ENCODE data around the gene FRRS1.

The FRRS1 gene

DNA sequence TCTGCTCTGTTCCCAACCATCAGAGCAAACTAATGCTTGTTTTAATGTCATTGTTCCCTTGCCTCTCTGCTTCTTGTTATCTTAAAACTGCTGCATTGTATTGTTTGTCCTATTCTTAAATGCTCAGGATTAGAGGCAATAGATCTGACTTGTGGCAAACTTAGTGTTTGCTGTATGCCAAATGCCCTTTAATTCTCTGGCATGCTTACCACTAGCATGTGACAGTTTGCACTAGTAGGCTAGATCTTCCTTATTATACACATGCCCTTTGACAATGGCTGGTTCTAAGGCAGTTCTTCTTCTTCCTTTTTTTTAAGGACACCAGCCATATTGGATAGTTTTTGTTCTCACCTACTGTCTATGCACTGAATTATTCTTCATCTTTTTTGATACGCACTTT, 90.4 kb downstream of the FRRS1 start:
- no peak for DNase-seq (ENCODE audit: low read depth in 2 of 2)

DNA sequence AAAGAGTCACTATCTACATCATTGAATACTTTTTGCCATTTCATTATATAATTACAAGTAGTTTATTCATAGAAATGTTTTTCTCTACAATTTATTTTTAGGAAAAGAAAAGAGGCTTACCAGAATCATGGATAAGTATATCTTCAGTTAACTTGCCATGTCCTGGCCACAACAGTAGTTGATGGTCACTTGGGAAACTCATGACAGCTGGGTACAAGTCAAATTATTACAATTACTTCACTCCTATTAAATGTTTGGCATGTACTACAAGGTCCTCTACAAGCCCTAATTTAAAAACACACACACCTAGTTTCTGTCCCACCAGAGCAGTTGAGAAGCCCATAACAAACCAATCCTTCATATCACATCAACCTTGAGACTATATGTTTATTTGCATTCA, 91.1 kb downstream of the FRRS1 start:
- DNase-seq (ENCODE audit: low read depth in 2 of 2) = no peak

DNA sequence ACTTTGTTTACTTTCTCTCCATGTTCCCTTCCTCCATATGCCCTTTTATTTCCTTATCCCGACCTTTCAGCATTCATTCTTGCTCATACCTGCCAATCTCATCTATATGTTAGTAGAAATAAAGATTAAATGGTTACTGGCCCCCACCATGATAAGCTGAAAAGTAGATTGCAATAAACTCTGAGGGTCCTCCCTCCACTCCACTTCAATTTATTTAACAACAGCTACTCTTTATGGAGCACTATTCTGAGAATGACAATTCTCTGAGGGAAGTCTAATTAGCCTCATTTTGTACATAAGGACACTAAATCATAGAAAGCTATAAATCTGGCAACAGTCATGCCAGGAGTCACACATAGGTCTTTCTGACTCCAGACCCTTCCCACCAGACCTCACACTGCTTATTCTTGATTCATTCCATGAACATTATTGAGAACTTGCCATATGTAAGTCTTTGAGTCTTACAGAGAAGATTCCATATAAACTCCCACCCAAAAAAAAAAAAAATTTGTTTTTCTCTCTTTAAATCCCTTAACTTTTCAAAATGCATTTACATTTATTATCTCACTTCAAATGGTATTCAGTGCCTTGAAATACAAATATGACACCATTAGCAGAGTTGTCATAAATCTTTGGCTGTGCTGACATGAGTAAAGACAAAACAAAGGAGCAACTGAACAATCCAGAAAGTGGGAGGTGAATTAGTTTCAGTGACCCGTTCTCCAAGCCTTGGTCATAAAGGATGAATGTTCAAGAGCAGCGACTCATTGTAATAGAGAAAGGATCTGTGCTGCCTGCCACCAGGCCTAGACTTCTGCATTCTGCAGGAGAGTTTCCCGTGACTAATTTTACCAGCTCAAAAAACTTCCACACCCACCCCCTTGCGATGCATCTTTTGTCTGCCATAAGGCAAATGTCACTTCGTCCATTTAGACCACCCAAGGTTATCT, 92.0 kb downstream of the FRRS1 start:
- DNase-seq (ENCODE audit: low read depth in 2 of 2) = no peak

DNA sequence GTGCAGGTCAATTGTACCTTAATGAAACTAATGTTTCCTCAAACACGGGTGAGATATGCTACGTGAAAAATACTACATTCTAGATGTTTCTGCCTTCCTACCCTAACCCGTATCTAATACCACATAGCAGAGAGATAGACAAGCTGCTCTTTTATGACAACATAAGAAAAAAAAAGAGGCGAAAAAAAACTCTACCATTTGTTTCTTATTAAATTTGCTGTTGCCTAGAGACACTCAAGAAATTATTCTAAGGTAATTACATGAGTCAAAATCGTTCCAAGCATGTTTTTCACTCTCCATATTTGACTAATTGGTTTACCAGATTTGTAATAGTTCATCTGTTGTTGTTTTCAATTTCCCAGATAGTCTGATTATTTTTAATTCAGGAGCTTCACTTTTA, 93.1 kb downstream of the FRRS1 start:
- no peak for DNase-seq (ENCODE audit: low read depth in 2 of 2)

DNA sequence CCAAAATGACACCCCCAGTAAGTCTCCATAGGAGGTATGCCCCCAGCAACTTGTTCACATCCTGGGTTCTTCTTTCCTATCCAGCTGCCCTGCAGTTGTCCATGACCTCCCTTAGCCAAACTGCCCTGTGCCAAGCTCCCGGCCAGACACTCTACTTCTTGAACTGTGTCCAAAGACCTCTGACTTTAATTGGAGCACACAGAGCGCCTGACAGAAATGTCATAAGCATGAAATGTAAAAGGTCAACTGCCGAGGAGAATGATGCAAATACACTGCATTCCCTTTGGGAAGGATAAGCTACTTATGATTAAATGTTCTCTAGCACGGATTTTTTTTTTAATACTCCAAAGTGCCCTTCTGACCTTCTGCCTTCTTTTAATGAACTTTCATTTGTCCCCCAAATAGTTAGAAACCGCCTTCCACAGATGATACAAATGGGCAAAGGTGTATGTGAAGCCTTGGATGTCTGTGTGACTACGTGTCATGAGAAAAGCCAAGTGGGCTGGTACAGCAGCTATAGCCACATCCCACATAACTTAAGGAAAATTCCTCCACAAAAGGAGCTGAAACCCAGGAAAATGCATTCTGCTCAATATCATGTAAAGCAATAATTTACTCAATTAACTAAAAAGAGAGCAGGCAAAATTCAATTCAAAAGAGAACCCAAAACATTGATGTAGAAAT, 93.8 kb downstream of the FRRS1 start:
- DNase-seq (ENCODE audit: low read depth in 2 of 2) = no peak

DNA sequence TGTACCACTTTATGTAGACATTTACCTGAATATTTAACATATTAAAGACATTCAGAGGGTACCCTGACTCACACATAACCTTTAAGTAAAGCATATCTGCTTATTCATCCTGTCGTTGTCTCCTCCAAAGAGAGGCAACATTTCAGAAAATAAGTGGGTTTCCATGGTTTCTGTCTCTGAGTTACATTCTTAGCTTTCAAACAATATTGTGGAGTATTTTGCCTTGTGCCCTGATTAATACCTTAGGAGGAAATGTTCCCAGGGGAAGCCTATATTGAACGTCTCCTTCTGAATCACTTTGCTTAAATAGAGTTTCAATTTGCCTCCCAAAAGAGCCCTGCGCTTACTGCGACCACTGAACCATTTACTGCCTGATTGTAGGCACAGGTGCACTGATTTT, 94.4 kb downstream of the FRRS1 start:
- DNase-seq (ENCODE audit: low read depth in 2 of 2) = no peak

DNA sequence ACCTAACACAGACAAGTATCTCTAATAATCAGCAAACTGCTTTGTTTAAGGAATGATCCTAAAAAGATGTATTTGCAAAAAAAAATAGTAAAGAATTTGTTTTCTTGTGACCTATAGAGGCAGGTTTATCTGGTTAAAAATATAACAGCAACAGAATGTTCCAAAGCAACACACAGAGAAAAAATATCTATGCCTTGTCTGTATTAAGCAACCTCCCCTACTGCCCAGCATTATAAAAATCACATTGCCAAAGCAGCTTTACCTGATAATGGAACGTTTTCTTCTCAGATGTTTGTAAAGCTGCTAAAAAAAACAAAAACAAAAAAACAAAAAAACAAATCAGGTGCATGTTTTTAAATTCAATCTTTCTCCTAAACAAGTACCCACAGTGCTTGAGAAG, 95.9 kb downstream of the FRRS1 start:
- no peak for DNase-seq (ENCODE audit: low read depth in 2 of 2)

DNA sequence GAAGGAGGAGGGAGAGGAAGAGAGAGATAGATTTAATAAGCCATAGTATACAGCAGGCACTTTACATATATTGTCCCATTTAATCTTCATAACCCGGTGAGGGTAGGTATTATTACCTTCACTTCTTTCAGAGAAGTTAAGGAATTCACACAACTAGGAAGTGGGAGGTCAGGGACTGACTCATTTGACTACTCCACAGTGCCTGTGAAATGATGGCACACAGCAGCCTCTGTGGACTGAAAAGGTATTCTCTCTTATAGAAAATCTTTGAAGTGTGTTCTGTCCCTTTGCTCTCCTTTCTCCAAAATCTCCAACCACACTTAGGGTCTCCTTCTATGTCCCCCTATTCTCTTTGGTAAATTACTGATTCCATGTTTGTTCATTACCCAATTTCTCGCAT, 96.6 kb downstream of the FRRS1 start:
- DNase-seq (ENCODE audit: low read depth in 2 of 2) = no peak

DNA sequence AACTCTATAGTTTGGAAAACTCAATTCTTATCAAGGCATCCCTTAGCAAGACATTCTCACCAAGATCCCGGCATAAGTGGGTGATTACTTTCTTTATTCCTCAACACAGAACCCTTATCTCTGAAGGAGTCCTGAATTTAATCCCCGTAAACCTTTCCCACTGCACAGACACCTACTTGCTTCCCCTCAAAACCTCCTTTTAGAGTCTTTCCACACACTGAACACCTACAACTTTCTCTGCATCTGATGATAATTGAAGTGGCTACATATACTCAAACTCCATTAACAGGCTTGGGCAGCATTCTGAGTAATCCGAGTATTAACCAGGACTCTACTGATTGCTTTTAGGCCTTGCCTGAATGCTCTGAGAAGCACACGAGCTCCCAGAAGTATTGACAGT, 97.1 kb downstream of the FRRS1 start:
- DNase-seq (ENCODE audit: low read depth in 2 of 2) = no peak

DNA sequence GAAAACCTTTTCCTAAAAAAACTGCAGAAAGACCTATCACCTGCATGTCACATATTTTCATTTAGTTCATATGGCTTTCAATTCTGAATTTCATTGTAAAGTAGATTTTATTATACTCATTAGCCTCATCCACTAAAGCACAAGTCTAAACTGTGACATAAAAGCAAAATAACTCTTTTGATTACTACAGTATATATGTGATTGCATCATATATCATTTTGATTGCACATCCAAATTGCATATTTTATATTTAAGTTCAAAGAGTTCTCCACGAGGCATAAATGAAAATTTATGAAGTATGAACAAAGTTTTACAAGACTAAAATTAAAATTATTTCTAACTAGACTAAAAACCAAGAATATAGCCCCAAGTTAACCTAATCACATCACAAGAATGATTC, 101.2 kb downstream of the FRRS1 start:
- DNase-seq (ENCODE audit: low read depth in 2 of 2) = no peak

DNA sequence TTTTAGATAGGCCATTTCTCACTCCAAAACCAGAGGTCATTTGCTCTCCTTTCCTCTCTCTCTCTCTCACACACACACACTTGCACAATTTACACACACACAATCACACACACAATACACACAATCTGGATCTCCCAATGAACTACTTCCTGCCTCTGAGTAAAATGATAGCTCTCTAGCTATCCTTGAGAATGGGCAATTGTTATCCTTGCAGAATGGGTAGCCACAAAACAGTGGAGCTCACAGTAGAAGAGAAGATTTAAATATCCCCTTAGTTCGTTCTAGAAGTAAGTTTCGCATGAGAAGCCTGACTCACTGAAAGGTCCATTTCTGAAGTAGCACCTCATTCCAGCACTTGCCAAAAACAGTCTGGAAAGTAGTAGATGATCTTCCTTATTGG, 102.9 kb downstream of the FRRS1 start:
- DNase-seq (ENCODE audit: low read depth in 2 of 2) = no peak

DNA sequence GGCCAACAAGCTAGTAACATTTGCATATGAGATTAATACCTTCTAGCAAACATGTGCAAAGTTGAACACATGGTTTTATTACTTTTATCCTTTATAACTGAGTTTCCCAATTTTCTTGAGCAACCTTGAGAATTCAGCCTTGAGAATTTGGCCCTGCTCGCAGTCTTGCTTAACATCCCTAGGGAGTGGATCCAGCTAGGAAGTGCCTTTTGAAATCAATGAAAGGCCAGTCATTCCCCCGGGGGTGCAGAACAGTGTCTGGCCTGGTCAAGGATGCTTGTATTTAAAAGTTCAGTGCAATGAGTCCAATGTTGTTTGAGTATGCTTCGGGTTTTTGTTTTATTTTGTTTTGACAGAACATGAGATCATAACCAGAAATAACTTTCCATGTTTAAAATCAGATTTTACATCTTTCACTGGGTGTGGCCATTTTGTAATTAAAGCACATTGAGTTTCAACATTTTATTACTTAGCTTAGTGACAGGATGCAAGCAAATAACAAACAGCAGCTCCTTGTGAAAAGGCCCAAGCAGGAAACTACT, 103.8 kb downstream of the FRRS1 start:
- no peak for DNase-seq (ENCODE audit: low read depth in 2 of 2)

DNA sequence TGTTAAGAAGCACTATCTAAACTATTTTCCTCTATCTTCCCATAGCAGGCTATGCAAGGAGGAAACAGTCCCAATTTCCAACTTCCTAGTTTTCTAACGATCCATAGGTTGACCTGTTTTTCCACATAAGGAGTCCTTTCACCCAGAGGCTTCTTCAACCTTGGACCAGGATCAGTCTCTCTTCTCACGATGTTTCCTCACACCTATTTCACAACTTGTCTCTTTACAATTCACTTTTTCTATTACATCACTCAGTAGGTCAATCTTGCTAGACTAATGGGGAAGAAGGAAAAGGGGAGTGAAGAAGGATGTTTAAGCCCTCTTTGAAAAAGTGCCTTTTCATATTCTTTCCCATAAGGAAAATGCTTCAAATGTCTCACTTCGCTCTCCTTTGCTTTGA, 104.7 kb downstream of the FRRS1 start:
- DNase-seq (ENCODE audit: low read depth in 2 of 2) = no peak

DNA sequence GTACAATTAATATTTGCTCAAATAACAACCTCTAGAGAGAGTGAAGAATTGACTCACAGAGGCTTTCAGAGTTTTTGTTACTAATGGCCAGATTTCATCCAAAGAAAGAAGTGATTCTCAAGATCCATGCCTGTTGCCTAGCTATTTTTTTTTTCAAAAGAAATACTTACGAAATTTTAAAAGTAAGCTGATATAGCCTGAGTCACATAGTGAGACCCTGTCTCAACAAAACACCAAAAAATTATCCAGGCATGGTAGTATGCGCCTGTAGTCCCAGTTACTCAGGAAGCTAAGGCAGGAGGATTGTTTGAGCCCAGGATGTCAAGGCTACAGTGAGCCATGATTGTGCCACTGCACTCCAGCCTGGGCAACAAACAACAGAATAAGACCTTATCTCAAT, 105.9 kb downstream of the FRRS1 start:
- no peak for DNase-seq (ENCODE audit: low read depth in 2 of 2)

DNA sequence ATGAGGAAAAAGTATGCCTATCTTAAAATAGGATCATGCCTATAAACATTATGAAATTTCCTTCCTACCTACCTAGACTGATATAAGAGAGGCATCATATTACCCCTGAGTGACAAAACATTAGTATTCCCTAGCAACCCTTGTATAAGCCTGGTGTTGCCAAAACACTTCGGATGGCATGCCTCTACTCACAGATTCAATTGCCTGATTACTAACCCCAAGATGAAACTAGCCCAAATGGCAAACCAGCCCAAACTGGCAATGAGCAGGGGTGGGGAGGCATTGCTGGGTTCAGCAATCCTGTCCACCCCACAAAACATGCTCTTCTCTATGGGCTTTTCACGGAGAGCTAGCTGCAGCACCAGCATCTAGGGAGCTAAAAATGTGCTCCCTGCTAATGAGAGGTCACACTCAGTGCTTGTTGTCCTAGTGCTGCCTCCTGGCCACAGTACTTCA, 106.7 kb downstream of the FRRS1 start:
- DNase-seq (ENCODE audit: low read depth in 2 of 2) = no peak

Data from activated CD8-positive, alpha-beta memory T cell treated with anti-CD3 and anti-CD28 coated beads for 4 hours (primary cell).